Uterus (tissue), 4 donors: ENCODE data around the gene SERPINA5. TPM values are rescaled to one million over a fixed set of nuclear protein-coding genes. Genes with fewer than 3 reads are reported as not detected.

Experiments
- DNase-seq, 2 donors: peaks; one replicate each; pipeline ENCODE4 v3.0.0-alpha.2; 2019 to 2020
- H3K27ac ChIP-seq, 2 donors: fragments of 200-600 bp; sonication (generic); 1 replicate in 1 of 2; 2 replicates in 1 of 2; pipeline ENCODE4 v1.5.1; 2016 to 2018
- H3K27me3 ChIP-seq, 2 donors: fragments of 200-600 bp; sonication (generic); one replicate each; pipeline ENCODE4 v1.5.1; 2018 to 2019; ENCODE audit warnings: control low read depth in 1 of 2
- H3K36me3 ChIP-seq, 2 donors: fragments of 200-600 bp; sonication (generic); one replicate each; pipeline ENCODE4 v1.5.1; 2019; ENCODE audit warnings: control low read depth in 1 of 2
- H3K4me1 ChIP-seq, 2 donors: fragments of 200-600 bp; sonication (generic); one replicate each; pipeline ENCODE4 v1.5.1; 2018 to 2019; ENCODE audit warnings: control low read depth in 1 of 2
- H3K4me3 ChIP-seq, 2 donors: fragments of 200-600 bp; sonication (generic); 1 replicate in 1 of 2; 2 replicates in 1 of 2; pipeline ENCODE4 v1.5.1; 2018 to 2019; ENCODE audit warnings: mild to moderate bottlenecking in 1 of 2
- H3K9me3 ChIP-seq, 2 donors: fragments of 200-600 bp; sonication (generic); one replicate each; pipeline ENCODE4 v1.5.1; 2019; ENCODE audit warnings: control low read depth in 1 of 2
- POLR2A ChIP-seq, 2 donors: fragments of 450-650 bp; IDR thresholded peaks; one replicate each; pipeline ENCODE4 v1.6.1; 2016; ENCODE audit warnings: antibody characterized with exemption in 2 of 2, mild to moderate bottlenecking in 1 of 2, moderate library complexity in 1 of 2
- intact Hi-C: fragments of 100-400 bp; cut with DNase I; formaldehyde crosslinking; loops from one replicate; pipeline ENCODE4 v1.15.1; 2023; ENCODE audit warnings: low total_unique reads
- total RNA-seq, 4 donors: library from RNA; depleted of rRNA in 3 of 4; stranded (reverse); fragments of >200 nt in 3 of 4; gene quantifications; one replicate each; pipeline versions ENCODE4 v1.1.0 to v1.2.4, GENCODE V29; 2014 to 2023
- TF ChIP-seq, protein P1 (sequence below), 4 experiments: fragments of 200-600 bp in 2 of 4; fragments of 450-650 bp in 2 of 4; sonication (generic) in 2 of 4; IDR thresholded peaks; one replicate each; pipeline ENCODE4 v1.5.1; 2016 to 2019; ENCODE audit warnings: antibody characterized with exemption in 4 of 4, mild to moderate bottlenecking in 2 of 4, moderate library complexity in 1 of 4
- donor health status: DM: yes; HTN: yes; CAD: no.

The SERPINA5 gene
- total RNA-seq, 4 donors from 2014 or later, result under 0.01 to 19.6 (median 3.2) TPM

DNA sequence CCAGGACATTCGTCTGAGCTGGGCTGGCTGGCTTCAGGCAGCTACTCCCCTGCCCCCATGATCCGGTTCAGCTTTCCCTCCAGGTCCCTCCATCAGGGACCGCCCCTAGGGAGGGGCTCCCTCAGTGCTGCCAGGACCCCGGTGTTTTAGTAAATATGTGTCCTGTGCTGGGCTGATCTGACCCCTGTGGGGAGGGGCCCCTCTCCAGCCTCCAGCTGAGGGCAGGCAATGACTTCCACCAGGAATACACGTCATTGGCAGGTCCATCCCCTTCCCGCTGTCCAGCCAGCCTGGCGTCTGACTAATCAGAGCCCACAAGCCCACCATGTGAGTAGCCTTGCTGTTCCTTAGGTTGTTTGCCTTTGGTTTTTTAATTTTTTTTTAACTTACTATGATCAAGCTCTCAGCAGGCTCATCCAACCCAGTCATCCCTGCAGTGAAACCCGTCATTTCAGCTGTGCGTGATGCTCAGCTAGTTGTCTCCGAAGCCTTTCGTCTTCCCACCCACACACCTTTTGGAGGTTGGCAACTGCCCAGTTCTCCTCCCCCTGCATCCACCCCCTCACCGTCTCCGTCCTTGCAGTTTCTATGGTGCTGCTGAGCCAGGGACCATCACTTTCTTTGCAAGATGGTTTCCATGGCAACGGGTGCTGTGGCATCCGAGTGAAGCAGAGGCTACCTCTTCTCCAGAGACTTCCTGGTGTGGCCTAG, 35.9 kb upstream of the SERPINA5 start:
- Histone ChIP-seq H3K4me3 (no peak overlapping the region), H3K27me3 (no peaks in the 10 kb centered on the region), H3K9me3 (no peaks in the 10 kb centered on the region), H3K36me3 (no peaks in the 10 kb centered on the region), H3K4me1 (no peaks in the 10 kb centered on the region), H3K27ac (no peak overlapping the region)
- no peak for DNase-seq
- intact Hi-C loops, result no loop called here
- TF ChIP-seq, protein P1, sequence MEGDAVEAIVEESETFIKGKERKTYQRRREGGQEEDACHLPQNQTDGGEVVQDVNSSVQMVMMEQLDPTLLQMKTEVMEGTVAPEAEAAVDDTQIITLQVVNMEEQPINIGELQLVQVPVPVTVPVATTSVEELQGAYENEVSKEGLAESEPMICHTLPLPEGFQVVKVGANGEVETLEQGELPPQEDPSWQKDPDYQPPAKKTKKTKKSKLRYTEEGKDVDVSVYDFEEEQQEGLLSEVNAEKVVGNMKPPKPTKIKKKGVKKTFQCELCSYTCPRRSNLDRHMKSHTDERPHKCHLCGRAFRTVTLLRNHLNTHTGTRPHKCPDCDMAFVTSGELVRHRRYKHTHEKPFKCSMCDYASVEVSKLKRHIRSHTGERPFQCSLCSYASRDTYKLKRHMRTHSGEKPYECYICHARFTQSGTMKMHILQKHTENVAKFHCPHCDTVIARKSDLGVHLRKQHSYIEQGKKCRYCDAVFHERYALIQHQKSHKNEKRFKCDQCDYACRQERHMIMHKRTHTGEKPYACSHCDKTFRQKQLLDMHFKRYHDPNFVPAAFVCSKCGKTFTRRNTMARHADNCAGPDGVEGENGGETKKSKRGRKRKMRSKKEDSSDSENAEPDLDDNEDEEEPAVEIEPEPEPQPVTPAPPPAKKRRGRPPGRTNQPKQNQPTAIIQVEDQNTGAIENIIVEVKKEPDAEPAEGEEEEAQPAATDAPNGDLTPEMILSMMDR (IDR thresholded peaks at IDR 0.05), result no peak
- TF ChIP-seq POLR2A (IDR thresholded peaks at IDR 0.05), result no peak

DNA sequence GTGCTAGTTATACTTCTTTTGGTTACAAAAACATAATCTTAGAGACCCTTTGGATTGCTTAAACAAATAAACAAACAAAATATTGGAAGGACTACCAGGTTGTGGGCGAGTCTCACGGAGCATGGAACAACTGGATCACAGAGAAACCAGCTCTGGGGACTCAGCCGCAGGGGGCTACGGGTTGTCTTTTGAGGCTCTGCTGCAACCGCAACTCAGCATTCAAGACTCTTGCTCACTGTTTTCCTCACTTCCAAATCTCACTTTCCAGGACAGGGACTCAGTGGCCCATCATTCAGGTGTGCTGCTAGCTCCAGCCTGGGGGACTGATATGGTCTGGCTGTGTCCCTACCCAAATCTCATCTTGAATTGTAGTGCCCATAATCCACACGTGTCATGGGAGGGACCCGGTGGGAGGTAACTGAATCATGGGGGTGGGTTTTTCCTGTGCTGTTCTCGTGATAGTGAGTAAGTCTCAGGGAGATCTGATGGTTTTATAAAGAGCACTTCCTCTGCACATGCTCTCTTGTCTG, 34.0 kb upstream of the SERPINA5 start:
- no peak for TF ChIP-seq POLR2A (IDR thresholded peaks at IDR 0.05)
- TF ChIP-seq, protein P1 (IDR thresholded peaks at IDR 0.05), result no peak
- H3K27me3 ChIP-seq, result no peaks in the 10 kb centered on the region
- DNase-seq, result no peak

DNA sequence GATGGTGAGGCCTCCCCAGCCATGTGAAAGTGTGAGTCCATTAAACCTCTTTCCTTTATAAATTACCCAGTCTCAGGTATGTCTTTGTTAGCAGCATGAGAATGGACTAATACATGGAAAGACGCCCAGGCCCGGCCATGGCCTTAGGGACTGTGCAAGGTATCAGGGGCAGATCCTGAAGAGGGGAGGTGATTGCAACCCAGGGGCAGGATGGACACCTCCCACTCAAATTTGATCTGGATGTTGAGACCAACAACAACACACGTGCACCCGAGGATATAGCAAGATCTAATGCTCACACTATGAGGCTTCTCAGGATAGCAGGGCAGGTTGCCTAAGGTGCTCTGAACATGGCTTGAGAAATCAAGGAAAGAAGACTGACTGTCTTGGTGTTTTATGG, 33.5 kb upstream of the SERPINA5 start:
- Histone ChIP-seq H3K27ac (no peak overlapping the region), H3K9me3 (no peaks in the 10 kb centered on the region), H3K36me3 (no peaks in the 10 kb centered on the region), H3K4me3 (no peak overlapping the region), H3K4me1 (no peaks in the 10 kb centered on the region), H3K27me3 (no peaks in the 10 kb centered on the region)
- TF ChIP-seq POLR2A (IDR thresholded peaks at IDR 0.05), result no peak
- TF ChIP-seq, protein P1 (IDR thresholded peaks at IDR 0.05), result no peak
- intact Hi-C loops, result no loop called here
- no peak for DNase-seq

More for the DNA sequence above, 34.0 kb upstream of the SERPINA5 start:
- intact Hi-C loops, result no loop called here
- H3K4me1 ChIP-seq, result no peaks in the 10 kb centered on the region
- H3K27ac ChIP-seq, result no peak overlapping the region
- H3K9me3 ChIP-seq, result no peaks in the 10 kb centered on the region
- H3K4me3 ChIP-seq, result no peak overlapping the region
- no peaks in the 10 kb centered on the region for H3K36me3 ChIP-seq

DNA sequence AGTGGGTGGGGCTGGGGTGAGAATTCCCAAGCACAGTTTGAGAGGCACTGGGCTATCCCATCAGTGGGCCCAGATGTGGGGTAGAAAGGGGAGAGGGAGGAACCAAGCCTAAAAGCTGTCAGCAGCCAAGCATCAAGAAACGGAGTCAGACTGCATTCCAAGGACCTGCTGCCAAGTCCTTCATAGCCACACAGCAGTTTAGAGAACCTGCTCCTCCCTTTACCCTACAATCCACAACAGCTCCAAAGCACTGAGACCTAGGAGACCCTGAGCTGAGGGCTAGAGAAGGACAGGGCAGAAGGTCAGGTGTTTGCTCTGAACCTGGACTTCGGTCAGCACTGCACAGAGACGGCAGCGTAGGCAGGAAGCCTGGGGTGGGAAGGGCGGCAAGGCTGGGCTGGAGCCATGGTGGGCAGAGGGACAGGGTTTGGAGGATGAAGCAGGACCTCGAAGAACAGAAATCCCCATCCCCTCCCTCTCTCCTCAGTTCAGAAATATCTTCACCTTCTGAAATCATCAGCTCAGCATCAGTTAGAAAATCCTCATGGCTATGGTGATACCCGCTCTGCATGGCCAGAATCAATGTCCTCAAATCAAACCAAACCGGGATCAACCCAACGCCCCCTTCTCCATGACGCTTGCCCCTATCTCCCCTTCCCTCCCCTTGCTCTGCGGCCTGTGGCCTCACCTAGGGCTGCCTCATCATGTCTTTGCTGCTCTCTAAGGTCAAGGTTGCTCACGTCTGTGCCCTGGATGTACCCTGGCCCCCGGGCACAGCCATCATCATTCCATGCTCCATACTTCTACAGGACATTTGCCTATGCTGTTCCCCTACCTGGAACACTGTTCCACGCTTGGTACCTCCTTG, 32.9 kb upstream of the SERPINA5 start:
- intact Hi-C loops, result no loop called here
- no peaks in the 10 kb centered on the region for H3K4me1 ChIP-seq

More for the DNA sequence above, 32.9 kb upstream of the SERPINA5 start:
- no peaks in the 10 kb centered on the region for H3K36me3 ChIP-seq
- H3K27me3 ChIP-seq, result no peaks in the 10 kb centered on the region
- no peak overlapping the region for H3K4me3 ChIP-seq
- H3K9me3 ChIP-seq, result no peaks in the 10 kb centered on the region
- no peak overlapping the region for H3K27ac ChIP-seq
- no peak for TF ChIP-seq POLR2A (IDR thresholded peaks at IDR 0.05)
- TF ChIP-seq, protein P1 (IDR thresholded peaks at IDR 0.05), result no peak
- DNase-seq, result no peak
